ACC112 (cell line): ENCODE results near the gene CHAF1A.

Source experiments
- H2AFZ ChIP-seq: fragments of 200-600 bp; sonication (generic); one replicate; pipeline ENCODE4 v1.6.0; 2017; ENCODE audit warnings: antibody characterized with exemption, low read length; ENCODE audit not compliant: unreplicated experiment
- H3K27ac ChIP-seq: fragments of 200-600 bp; sonication (generic); 2 replicates; pipeline ENCODE4 v1.5.1; 2014; ENCODE audit warnings: low read depth, mild to moderate bottlenecking, antibody characterized with exemption, low read length, moderate library complexity
- H3K27me3 ChIP-seq: fragments of 200-600 bp; sonication (generic); 2 replicates; pipeline ENCODE4 v1.6.1; 2014; ENCODE audit warnings: mild to moderate bottlenecking, antibody characterized with exemption, low read length, moderate library complexity, mixed read lengths; ENCODE audit not compliant: insufficient read depth
- H3K36me3 ChIP-seq: fragments of 200-600 bp; sonication (generic); 2 replicates; pipeline ENCODE4 v1.6.1; 2016; ENCODE audit warnings: mild to moderate bottlenecking, antibody characterized with exemption, low read length, moderate library complexity, mixed read lengths; ENCODE audit not compliant: insufficient read depth
- H3K4me1 ChIP-seq: fragments of 200-600 bp; sonication (generic); one replicate; pipeline ENCODE4 v1.6.1; 2016; ENCODE audit warnings: low read length, mixed read lengths; ENCODE audit not compliant: insufficient read depth, unreplicated experiment, control insufficient read depth
- H3K4me3 ChIP-seq: fragments of 200-600 bp; sonication (generic); 2 replicates; pipeline ENCODE4 v1.5.1; 2014; ENCODE audit warnings: mild to moderate bottlenecking, low read depth, low read length
- H3K79me2 ChIP-seq: fragments of 200-600 bp; sonication (generic); one replicate; pipeline ENCODE4 v1.6.0; 2016; ENCODE audit warnings: low read length; ENCODE audit not compliant: control insufficient read depth, unreplicated experiment, insufficient read depth

The CHAF1A gene

GRCh38 chr19:4361152-4362046 lies 41.0 kb upstream of the CHAF1A start:
- H3K79me2 ChIP-seq: no peaks in the 10 kb centered on the region
- H3K27ac ChIP-seq: no peak overlapping the region
- no peaks in the 10 kb centered on the region for H3K4me1 ChIP-seq
- H3K27me3 ChIP-seq: no peaks in the 10 kb centered on the region
- no peaks in the 10 kb centered on the region for H3K36me3 ChIP-seq
- H3K4me3 ChIP-seq: no peak overlapping the region
- H2AFZ ChIP-seq: no peak overlapping the region

GRCh38 chr19:4362101-4362828 lies 40.2 kb upstream of the CHAF1A start:
- no peak overlapping the region for H3K27ac ChIP-seq
- H3K4me1 ChIP-seq: no peaks in the 10 kb centered on the region
- no peaks in the 10 kb centered on the region for H3K36me3 ChIP-seq
- H3K27me3 ChIP-seq: no peaks in the 10 kb centered on the region
- H3K79me2 ChIP-seq: no peaks in the 10 kb centered on the region
- no peak overlapping the region for H2AFZ ChIP-seq
- no peak overlapping the region for H3K4me3 ChIP-seq

GRCh38 chr19:4362831-4363545 lies 39.5 kb upstream of the CHAF1A start:
- no peaks in the 10 kb centered on the region for H3K27me3 ChIP-seq
- H3K79me2 ChIP-seq: peaks cover 6% of the 10 kb centered on the region
- no peak overlapping the region for H2AFZ ChIP-seq
- H3K4me1 ChIP-seq: peaks cover under 1% of the 10 kb centered on the region
- H3K4me3 ChIP-seq: no peak overlapping the region
- no peak overlapping the region for H3K27ac ChIP-seq
- no peaks in the 10 kb centered on the region for H3K36me3 ChIP-seq

- H3K36me3 ChIP-seq: no peaks in the 10 kb centered on the region
- peaks cover 8% of the 10 kb centered on the region for H3K4me1 ChIP-seq
- no peak overlapping the region for H3K27ac ChIP-seq
- H2AFZ ChIP-seq: no peak overlapping the region
- peaks cover 14% of the 10 kb centered on the region for H3K79me2 ChIP-seq
- H3K4me3 ChIP-seq: no peak overlapping the region
- H3K27me3 ChIP-seq: no peaks in the 10 kb centered on the region
Measured at GRCh38 chr19:4363571-4364304, 38.7 kb upstream of the CHAF1A start.

- Histone ChIP-seq H3K4me3 (no peak overlapping the region), H3K36me3 (no peaks in the 10 kb centered on the region), H3K4me1 (peaks cover 16% of the 10 kb centered on the region), H2AFZ (no peak overlapping the region), H3K79me2 (peaks cover 29% of the 10 kb centered on the region), H3K27me3 (no peaks in the 10 kb centered on the region), H3K27ac (no peak overlapping the region)
Measured at GRCh38 chr19:4365341-4365740, 37.1 kb upstream of the CHAF1A start.

- Histone ChIP-seq H3K27me3 (no peaks in the 10 kb centered on the region), H3K4me3 (no peak overlapping the region), H3K36me3 (no peaks in the 10 kb centered on the region), H2AFZ (no peak overlapping the region), H3K27ac (no peak overlapping the region), H3K4me1 (peaks cover 18% of the 10 kb centered on the region), H3K79me2 (peaks cover 36% of the 10 kb centered on the region)
Measured at GRCh38 chr19:4365791-4366665, 36.4 kb upstream of the CHAF1A start.

GRCh38 chr19:4366666-4367335 lies 35.6 kb upstream of the CHAF1A start:
- H3K27me3 ChIP-seq: no peaks in the 10 kb centered on the region
- no peaks in the 10 kb centered on the region for H3K36me3 ChIP-seq
- no peak overlapping the region for H2AFZ ChIP-seq
- peaks cover 43% of the 10 kb centered on the region for H3K79me2 ChIP-seq
- no peak overlapping the region for H3K27ac ChIP-seq
- peaks cover 18% of the 10 kb centered on the region for H3K4me1 ChIP-seq
- H3K4me3 ChIP-seq: no peak overlapping the region

- Histone ChIP-seq H3K79me2 (peaks cover 49% of the 10 kb centered on the region), H3K4me1 (peaks cover 21% of the 10 kb centered on the region), H2AFZ (no peak overlapping the region), H3K27me3 (no peaks in the 10 kb centered on the region), H3K4me3 (no peak overlapping the region), H3K36me3 (no peaks in the 10 kb centered on the region), H3K27ac (no peak overlapping the region)
Measured at GRCh38 chr19:4367336-4367723, 35.1 kb upstream of the CHAF1A start.

GRCh38 chr19:4367781-4368127 lies 34.7 kb upstream of the CHAF1A start:
- Histone ChIP-seq H3K36me3 (no peaks in the 10 kb centered on the region), H3K4me1 (peaks cover 25% of the 10 kb centered on the region), H3K79me2 (peaks cover 53% of the 10 kb centered on the region), H3K27ac (no peak overlapping the region), H3K27me3 (no peaks in the 10 kb centered on the region), H2AFZ (no peak overlapping the region), H3K4me3 (no peak overlapping the region)
